Left renal cortex interstitium (tissue), 4 donors: Measurements from ENCODE around the gene PPP1R15B. TPM values are rescaled to one million over a fixed set of nuclear protein-coding genes. Genes with fewer than 3 reads are reported as not detected.

ENCODE experiments used
- polyA plus RNA-seq, 4 donors: library from polyadenylated mRNA; unstranded; fragments of 120-200 nt; gene quantifications; one replicate each; pipeline ENCODE4 v1.2.1, GENCODE V29; 2013; ENCODE audit not compliant: insufficient read length in 4 of 4

PPP1R15B gene
- polyA plus RNA-seq, 4 donors: 35.4 to 41.5 (median 37.8) TPM

Other genes starting within 250 kb of the PPP1R15B start
- 100 to 1,000 TPM in 1 of 4 donors, 10 to 100 TPM in 3; 55.1 to 138 (median 79.4) TPM for gene REN, start 245.5 kb downstream of the PPP1R15B start, polyA plus RNA-seq
- gene KISS1, start 215.3 kb downstream of the PPP1R15B start, polyA plus RNA-seq: 1 to 10 TPM in 1 of 4 donors, under 1 TPM in 3; 0.32 to 1.5 (median 0.67) TPM
- gene GOLT1A, start 197.8 kb downstream of the PPP1R15B start, polyA plus RNA-seq: 1 to 10 TPM; 2.7 to 4.2 (median 3.7) TPM
- gene PLEKHA6, start 51.9 kb downstream of the PPP1R15B start, polyA plus RNA-seq: 10 to 100 TPM; 44.7 to 64.2 (median 45.7) TPM
- gene PIK3C2B, start 83.0 kb upstream of the PPP1R15B start, polyA plus RNA-seq: 10 to 100 TPM; 13.2 to 28.7 (median 20.1) TPM
- 10 to 100 TPM; 15.9 to 85.8 (median 40.8) TPM for gene MDM4, start 104.6 kb upstream of the PPP1R15B start, polyA plus RNA-seq